BLaER1 treated with 17β-estradiol and CSF1 and Interleukin-3, amounts not matched to agents 10 nM and 100 nM (cell line): ENCODE results near the gene RTN4.
A peak's percentile ranks its signal among the peaks of the same experiment; 100 is the strongest.

Experiments
- H3K27ac ChIP-seq, 11 experiments: shearing (Covaris generic); formaldehyde crosslinking; 2 replicates each; pipeline ENCODE4 v1.8.1; 2022
- H3K27me3 ChIP-seq, 11 experiments: shearing (Covaris generic); formaldehyde crosslinking; 2 replicates each; pipeline ENCODE4 v1.8.1; 2022
- H3K36me3 ChIP-seq, 11 experiments: shearing (Covaris generic); formaldehyde crosslinking; 2 replicates each; pipeline ENCODE4 v1.8.1; 2022
- H3K4me1 ChIP-seq, 10 experiments: shearing (Covaris generic); formaldehyde crosslinking; 2 replicates each; pipeline ENCODE4 v1.8.1; 2022
- H3K4me2 ChIP-seq, 11 experiments: shearing (Covaris generic); formaldehyde crosslinking; 2 replicates each; pipeline ENCODE4 v1.8.1; 2022
- H3K4me3 ChIP-seq, 10 experiments: shearing (Covaris generic); formaldehyde crosslinking; 2 replicates each; pipeline ENCODE4 v1.8.1; 2022
- H3K9ac ChIP-seq, 11 experiments: shearing (Covaris generic); formaldehyde crosslinking; 2 replicates each; pipeline ENCODE4 v1.8.1; 2022
- H3K9me3 ChIP-seq, 11 experiments: shearing (Covaris generic); formaldehyde crosslinking; replicated peaks in 1 of 11; 2 replicates each; pipeline ENCODE4 v1.8.1; 2022
- H4K20me1 ChIP-seq, 11 experiments: shearing (Covaris generic); formaldehyde crosslinking; 2 replicates each; pipeline ENCODE4 v1.8.1; 2022
- Cebpa-rat ChIP-seq, 11 experiments: shearing (Covaris generic); IDR thresholded peaks; 2 replicates each; pipeline ENCODE4 v1.8.1; 2022

RTN4 gene

DNA sequence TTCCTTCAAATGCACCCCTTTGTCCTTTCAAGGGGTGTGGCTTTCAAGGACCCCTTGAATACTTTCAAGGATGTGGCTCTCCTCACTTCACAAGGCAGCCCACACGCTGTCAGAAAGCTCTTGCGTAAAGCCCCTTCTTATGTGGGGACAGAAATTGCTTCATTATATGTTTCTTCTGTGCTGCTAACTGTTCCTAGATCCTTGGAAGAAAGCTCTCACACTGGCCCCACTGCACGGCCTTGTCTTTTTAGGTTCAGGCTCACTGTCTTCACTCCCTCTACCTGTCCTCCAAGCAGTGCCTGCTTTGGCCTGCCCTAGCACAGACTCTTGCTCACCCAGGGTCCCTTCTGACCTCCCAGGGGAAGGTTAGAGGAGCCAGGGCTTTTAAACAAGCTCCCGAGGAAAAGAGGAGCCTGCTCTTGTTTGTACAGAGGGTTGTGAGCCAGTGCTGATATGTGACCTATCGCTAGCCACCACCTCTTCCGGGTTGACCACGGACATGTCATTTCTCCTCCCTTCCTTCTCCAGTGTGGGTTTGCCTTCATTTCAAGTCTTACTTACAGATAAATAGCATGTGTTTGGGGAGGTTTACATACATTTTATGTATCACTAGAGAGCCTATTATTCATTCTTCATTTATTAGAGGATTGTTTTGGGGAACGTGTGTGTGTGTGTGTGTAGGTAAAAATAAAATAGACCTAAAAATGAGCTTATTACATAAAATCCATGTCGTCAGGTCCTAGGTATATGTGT is 94.7 kb downstream of the RTN4 start:
- Histone ChIP-seq H3K9me3 (no peaks in the 10 kb centered on the region), H3K4me1 (peaks cover 13 to 30% (median 25%) of the 10 kb centered on the region in 10 experiments), H3K4me3 (no peak overlapping the region), H4K20me1 (no peaks in the 10 kb centered on the region), H3K36me3 (no peaks in the 10 kb centered on the region), H3K4me2 (peak overlapping the region in 7 of 11 experiments; percentile 3 to 49 (median 28); a peak in 11 of 22 replicates), H3K9ac (no peak overlapping the region), H3K27me3 (no peaks in the 10 kb centered on the region), H3K27ac (peak overlapping the region in 1 of 11 experiments; percentile 29; a peak in 1 of 22 replicates)
- TF ChIP-seq Cebpa-rat (IDR thresholded peaks at IDR 0.05) = no peak

DNA sequence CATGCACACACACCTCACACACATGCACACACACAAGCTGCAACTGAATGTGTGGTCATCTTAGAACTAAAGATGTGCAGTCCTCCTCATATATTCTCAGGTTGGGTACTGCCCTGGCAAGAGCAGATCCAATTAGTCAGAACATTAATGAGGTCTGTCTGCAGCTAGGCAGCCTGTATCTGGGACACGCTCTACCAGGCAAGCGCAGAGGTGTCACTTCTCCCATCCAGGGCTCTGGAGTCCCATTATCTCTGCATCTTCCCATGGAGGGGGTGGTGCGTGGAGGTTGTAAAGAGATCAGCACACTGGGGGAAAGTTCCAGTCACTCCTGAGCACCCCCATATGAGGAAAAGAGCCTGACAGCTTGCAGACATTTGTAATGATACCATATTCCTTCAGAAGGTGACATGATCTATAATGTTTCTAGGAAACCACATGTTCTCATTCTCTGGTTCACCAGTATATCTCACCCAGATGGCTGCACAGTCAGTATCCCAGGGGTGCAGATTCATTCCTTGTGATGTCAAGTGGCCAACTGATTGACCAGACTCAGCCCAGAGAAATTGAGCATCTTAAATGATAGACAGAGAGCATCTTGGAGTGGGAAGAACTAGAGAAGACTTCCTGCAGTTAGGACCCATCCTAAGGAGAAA is 95.4 kb downstream of the RTN4 start:
- no peak overlapping the region for H3K9ac ChIP-seq
- no peaks in the 10 kb centered on the region for H3K9me3 ChIP-seq
- no peak for TF ChIP-seq Cebpa-rat (IDR thresholded peaks at IDR 0.05)
- no peaks in the 10 kb centered on the region for H4K20me1 ChIP-seq
- H3K27ac ChIP-seq = no peak overlapping the region; a peak in 1 of 22 replicates
- no peak overlapping the region for H3K4me3 ChIP-seq
- no peaks in the 10 kb centered on the region for H3K27me3 ChIP-seq
- H3K4me1 ChIP-seq = peaks cover 13 to 30% (median 25%) of the 10 kb centered on the region in 10 experiments
- peak overlapping the region in 6 of 11 experiments; percentile 3 to 49 (median 35); a peak in 10 of 22 replicates for H3K4me2 ChIP-seq
- no peaks in the 10 kb centered on the region for H3K36me3 ChIP-seq

DNA sequence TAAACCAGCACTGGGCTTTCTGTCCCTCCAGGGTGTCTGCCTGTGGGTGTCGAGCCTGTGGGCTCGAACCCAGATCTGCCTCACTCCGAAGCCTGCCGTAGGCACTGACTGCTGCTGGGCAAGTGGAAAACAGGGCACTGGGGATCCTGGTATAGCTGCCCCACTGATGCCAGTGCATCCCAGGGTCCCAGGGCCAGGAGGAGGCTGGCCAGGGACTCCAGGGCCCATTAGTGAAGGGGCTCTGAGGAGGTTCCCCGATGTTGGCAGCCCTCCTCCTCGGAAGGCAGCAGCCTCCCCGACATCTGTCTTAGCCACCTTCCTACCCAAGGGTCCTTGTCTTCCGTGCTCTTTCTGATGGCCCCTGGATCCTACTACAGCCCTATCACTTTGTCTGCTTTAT is 96.1 kb downstream of the RTN4 start:
- Histone ChIP-seq H3K36me3 (no peaks in the 10 kb centered on the region), H3K9me3 (no peaks in the 10 kb centered on the region), H3K4me2 (no peak overlapping the region), H3K9ac (no peak overlapping the region), H3K27ac (no peak overlapping the region), H4K20me1 (no peaks in the 10 kb centered on the region), H3K4me3 (no peak overlapping the region), H3K27me3 (no peaks in the 10 kb centered on the region), H3K4me1 (peaks cover 13 to 30% (median 25%) of the 10 kb centered on the region in 10 experiments)
- no peak for TF ChIP-seq Cebpa-rat (IDR thresholded peaks at IDR 0.05)

DNA sequence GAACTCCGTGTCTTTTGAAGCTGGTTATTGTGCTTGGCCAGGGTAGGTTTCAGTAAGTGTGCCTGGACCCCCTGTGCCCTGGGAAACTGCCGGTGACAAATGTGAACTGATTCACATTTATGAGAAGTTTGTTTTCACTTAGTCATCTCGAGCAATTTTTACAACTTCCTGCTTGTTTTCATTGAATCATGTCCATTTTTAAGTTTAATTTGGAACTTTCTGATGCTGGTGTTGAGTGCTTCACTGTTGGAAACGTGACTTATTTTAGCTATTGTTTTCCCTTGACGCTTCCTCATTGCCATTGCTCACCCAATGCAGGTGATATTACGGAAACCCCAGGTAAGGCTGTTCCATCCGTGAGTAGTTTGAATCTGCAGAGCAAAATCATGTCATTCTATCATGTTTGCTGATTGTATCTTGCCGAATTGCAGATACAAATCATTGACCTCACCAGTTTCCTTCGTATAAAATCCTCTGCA is 97.2 kb downstream of the RTN4 start:
- no peak overlapping the region for H3K9ac ChIP-seq
- peak overlapping the region in 4 of 11 experiments; percentile 2 to 52 (median 24); a peak in 6 of 22 replicates for H3K4me2 ChIP-seq
- no peak overlapping the region for H3K27ac ChIP-seq
- no peak overlapping the region for H3K4me3 ChIP-seq
- TF ChIP-seq Cebpa-rat (IDR thresholded peaks at IDR 0.05) = no peak
- H3K27me3 ChIP-seq = no peaks in the 10 kb centered on the region
- H4K20me1 ChIP-seq = no peaks in the 10 kb centered on the region
- no peaks in the 10 kb centered on the region for H3K36me3 ChIP-seq
- no peaks in the 10 kb centered on the region for H3K9me3 ChIP-seq
- peaks cover 8 to 25% (median 19%) of the 10 kb centered on the region in 10 experiments for H3K4me1 ChIP-seq

DNA sequence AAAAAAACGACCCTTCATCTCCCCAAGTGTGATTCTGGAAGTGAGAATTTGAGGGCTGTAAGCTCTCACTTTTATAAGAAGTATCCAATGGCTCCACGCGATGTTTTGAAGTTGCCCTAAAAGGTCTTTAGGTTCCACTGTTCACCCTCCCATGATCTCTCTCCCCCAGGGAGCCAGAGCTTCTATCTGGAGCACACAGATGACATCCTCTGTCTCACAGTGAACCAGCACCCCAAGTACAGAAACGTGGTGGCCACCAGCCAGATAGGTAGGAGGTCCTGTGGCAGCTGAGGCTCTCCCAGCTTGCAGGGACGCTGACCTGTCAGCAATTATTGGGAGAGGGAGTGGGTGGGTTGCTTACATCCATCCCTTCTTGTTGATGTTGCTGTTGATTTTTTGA is 97.8 kb downstream of the RTN4 start:
- H3K27ac ChIP-seq = no peak overlapping the region

DNA sequence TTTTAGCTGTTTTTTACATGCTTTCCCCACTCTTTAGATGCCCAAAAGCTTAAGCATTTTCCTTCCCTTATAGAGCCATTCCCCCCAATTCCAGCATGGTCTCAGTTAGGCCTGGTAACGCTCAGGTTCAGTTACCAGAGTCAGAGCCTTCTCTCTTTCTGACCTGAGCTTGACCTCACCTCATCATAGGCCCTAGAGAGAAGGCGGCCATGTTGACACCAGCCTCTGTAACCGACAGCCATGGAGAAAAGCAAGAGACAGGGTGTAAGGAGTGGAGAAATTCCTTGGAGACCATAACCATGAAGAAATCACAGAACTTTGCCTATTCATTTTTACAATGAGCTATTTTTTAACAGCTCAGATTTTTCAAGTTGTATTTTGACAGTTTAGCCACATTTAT is 99.4 kb downstream of the RTN4 start:
- no peak overlapping the region for H3K4me2 ChIP-seq
- no peak overlapping the region for H3K4me3 ChIP-seq
- H3K27me3 ChIP-seq = no peaks in the 10 kb centered on the region
- no peaks in the 10 kb centered on the region for H4K20me1 ChIP-seq
- H3K36me3 ChIP-seq = no peaks in the 10 kb centered on the region
- no peak overlapping the region for H3K9ac ChIP-seq
- TF ChIP-seq Cebpa-rat (IDR thresholded peaks at IDR 0.05) = no peak
- peaks cover 0 to 18% (median 12%) of the 10 kb centered on the region in 10 experiments; a peak in 14 of 20 replicates for H3K4me1 ChIP-seq
- H3K9me3 ChIP-seq = no peaks in the 10 kb centered on the region
- no peak overlapping the region for H3K27ac ChIP-seq

More for the DNA sequence above, 97.8 kb downstream of the RTN4 start:
- Histone ChIP-seq H3K9ac (no peak overlapping the region), H3K4me2 (peak overlapping the region in 3 of 11 experiments; percentile 22 to 52 (median 25); a peak in 5 of 22 replicates), H3K36me3 (no peaks in the 10 kb centered on the region), H4K20me1 (no peaks in the 10 kb centered on the region), H3K9me3 (no peaks in the 10 kb centered on the region), H3K4me3 (no peak overlapping the region), H3K4me1 (peaks cover 4 to 20% (median 14%) of the 10 kb centered on the region in 10 experiments), H3K27me3 (no peaks in the 10 kb centered on the region)
- TF ChIP-seq Cebpa-rat (IDR thresholded peaks at IDR 0.05) = no peak

DNA sequence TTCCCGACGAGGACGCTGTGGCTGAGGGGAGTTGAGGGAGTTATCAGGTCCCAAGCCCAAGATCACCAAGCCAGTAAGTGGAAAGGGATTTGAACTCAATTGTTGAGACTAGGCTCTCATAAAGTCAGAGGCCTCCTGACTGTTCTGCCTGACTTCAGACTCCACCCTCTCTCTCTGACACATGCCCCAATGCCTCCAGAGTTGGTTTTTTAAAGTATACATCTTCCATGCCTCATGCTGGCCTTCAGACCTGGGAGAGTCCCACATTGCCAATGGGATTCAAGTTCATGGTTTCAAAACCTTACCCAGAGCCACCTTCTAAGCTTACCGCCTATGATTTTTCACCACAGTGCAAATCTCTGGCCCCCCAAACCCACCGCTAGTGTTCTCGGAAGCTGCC is 100.8 kb downstream of the RTN4 start:
- Histone ChIP-seq H4K20me1 (no peaks in the 10 kb centered on the region), H3K27ac (no peak overlapping the region), H3K36me3 (no peaks in the 10 kb centered on the region), H3K4me1 (peaks cover 0 to 14% (median 0%) of the 10 kb centered on the region in 10 experiments; a peak in 8 of 20 replicates), H3K4me3 (no peak overlapping the region), H3K27me3 (no peaks in the 10 kb centered on the region), H3K9me3 (no peaks in the 10 kb centered on the region), H3K4me2 (no peak overlapping the region), H3K9ac (no peak overlapping the region)
- no peak for TF ChIP-seq Cebpa-rat (IDR thresholded peaks at IDR 0.05)

DNA sequence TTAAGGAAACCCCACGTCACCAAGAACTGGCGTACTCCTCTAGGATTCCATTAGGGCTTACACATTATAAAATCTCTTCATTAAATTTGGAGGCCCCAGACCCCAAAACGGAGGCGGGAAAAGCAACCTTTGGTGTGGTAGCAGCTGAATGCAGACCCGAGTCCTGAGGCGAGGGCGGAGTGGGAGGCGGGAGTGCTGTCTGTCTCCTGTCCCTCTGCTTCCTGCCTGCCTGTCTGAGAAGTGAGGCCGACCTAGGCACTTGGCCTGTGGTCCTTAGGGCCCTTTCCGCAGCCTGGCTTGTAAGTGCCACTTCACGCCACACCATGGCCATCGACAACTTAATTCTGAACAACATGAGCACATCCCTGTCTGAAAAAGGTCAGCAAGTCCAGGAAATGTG is 102.1 kb downstream of the RTN4 start:
- Histone ChIP-seq H3K4me1 (peaks cover 0 to 10% (median 0%) of the 10 kb centered on the region in 10 experiments; a peak in 8 of 20 replicates), H3K4me2 (no peak overlapping the region), H3K27ac (no peak overlapping the region), H3K4me3 (no peak overlapping the region), H3K27me3 (no peaks in the 10 kb centered on the region), H4K20me1 (no peaks in the 10 kb centered on the region), H3K36me3 (no peaks in the 10 kb centered on the region), H3K9me3 (no peaks in the 10 kb centered on the region), H3K9ac (no peak overlapping the region)
- TF ChIP-seq Cebpa-rat (IDR thresholded peaks at IDR 0.05) = no peak

DNA sequence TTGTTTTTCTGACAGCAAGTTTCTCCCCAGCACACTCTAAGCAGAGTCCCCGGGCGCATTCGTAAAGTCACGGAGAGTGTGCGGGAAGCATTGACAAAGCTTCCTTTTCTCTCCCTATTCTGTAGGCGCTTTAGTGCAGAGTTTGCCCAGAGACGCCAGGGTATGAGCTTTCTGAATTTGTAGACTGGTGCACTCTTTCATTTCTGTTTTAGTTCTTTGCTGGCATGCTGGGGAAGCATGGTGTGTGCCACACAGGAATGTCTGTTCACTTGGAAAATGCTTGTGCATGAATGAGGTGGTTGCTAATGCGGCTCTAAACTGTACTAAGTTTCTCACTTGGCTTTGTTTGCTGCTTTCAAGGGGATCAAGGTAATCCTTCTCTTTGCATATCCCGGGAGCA is 102.6 kb downstream of the RTN4 start:
- H3K36me3 ChIP-seq = no peaks in the 10 kb centered on the region
- H3K9ac ChIP-seq = no peak overlapping the region
- no peaks in the 10 kb centered on the region for H3K27me3 ChIP-seq
- H3K9me3 ChIP-seq = no peaks in the 10 kb centered on the region
- no peak overlapping the region for H3K27ac ChIP-seq
- TF ChIP-seq Cebpa-rat (IDR thresholded peaks at IDR 0.05) = no peak
- peaks cover 0 to 7% (median 0%) of the 10 kb centered on the region in 10 experiments; a peak in 7 of 20 replicates for H3K4me1 ChIP-seq
- no peak overlapping the region for H3K4me3 ChIP-seq
- H3K4me2 ChIP-seq = no peak overlapping the region
- H4K20me1 ChIP-seq = no peaks in the 10 kb centered on the region
